CD4-positive, CD25-positive, alpha-beta regulatory T cell (primary cell): ENCODE measurements around the gene COPS3. TPM values are rescaled to one million over a fixed set of nuclear protein-coding genes. Genes with fewer than 3 reads are reported as not detected.
"Not testable (repeated sequence)": the region's sequence is repeated elsewhere in the genome, so short reads cannot be mapped to it uniquely, and the experiment has no call there.

Source experiments
- ATAC-seq, 2 donors: fragments of 150-1000 bp; cut with Tn5 transposase; one replicate each; pipeline ENCODE4 v1.10.0; 2021; ENCODE audit warnings: low read depth in 2 of 2, moderate number of reproducible peaks in 2 of 2, moderate library complexity in 1 of 2
- DNase-seq, 3 donors: peaks; one replicate each; pipeline versions ENCODE4 v3.0.0 to v3.0.0-alpha.2; 2012 to 2022; ENCODE audit warnings: mixed read lengths in 1 of 3
- H3K27ac ChIP-seq: one replicate; pipeline ENCODE4 v1.7.0; 2013; ENCODE audit warnings: mild to moderate bottlenecking, low read length; ENCODE audit not compliant: insufficient read depth, poor library complexity, severe bottlenecking
- H3K27me3 ChIP-seq: one replicate; pipeline ENCODE4 v1.7.0; 2013; ENCODE audit warnings: low read length; ENCODE audit not compliant: control insufficient read depth, insufficient read depth
- H3K36me3 ChIP-seq: one replicate; pipeline ENCODE4 v1.7.0; 2013; ENCODE audit warnings: mild to moderate bottlenecking, low read length, moderate library complexity; ENCODE audit not compliant: control insufficient read depth, insufficient read depth
- H3K4me1 ChIP-seq: 2 replicates; pipeline ENCODE4 v1.7.0; 2013; ENCODE audit warnings: mild to moderate bottlenecking, low read length; ENCODE audit not compliant: insufficient read depth, control insufficient read depth, poor library complexity, severe bottlenecking
- H3K4me3 ChIP-seq: one replicate; pipeline ENCODE4 v1.7.0; 2013; ENCODE audit warnings: low read depth, mild to moderate bottlenecking, low read length, moderate library complexity
- H3K9me3 ChIP-seq, 2 experiments: 1 replicate in 1 of 2; 2 replicates in 1 of 2; pipeline ENCODE4 v1.7.0; 2013; ENCODE audit warnings: low read length in 2 of 2, mild to moderate bottlenecking in 1 of 2, moderate library complexity in 1 of 2; ENCODE audit not compliant: control insufficient read depth in 2 of 2
- H3K27ac Mint-ChIP-seq, 3 donors: one replicate each; pipeline ENCODE4 v1.8.0; 2020 to 2022; ENCODE audit warnings: mild to moderate bottlenecking in 3 of 3, mixed read lengths in 3 of 3, moderate library complexity in 2 of 3
- H3K27me3 Mint-ChIP-seq: one replicate; pipeline ENCODE4 v1.8.0; 2022; ENCODE audit warnings: mild to moderate bottlenecking, mixed read lengths
- H3K36me3 Mint-ChIP-seq: one replicate; pipeline ENCODE4 v1.8.0; 2020; ENCODE audit warnings: mixed read lengths
- H3K4me1 Mint-ChIP-seq, 4 donors: one replicate each; pipeline ENCODE4 v1.8.0; 2020 to 2022; ENCODE audit warnings: mixed read lengths in 4 of 4, mild to moderate bottlenecking in 1 of 4
- H3K4me3 Mint-ChIP-seq, 4 donors: one replicate each; pipeline ENCODE4 v1.8.0; 2020 to 2022; ENCODE audit warnings: mild to moderate bottlenecking in 4 of 4, mixed read lengths in 4 of 4, moderate library complexity in 3 of 4
- H3K9me3 Mint-ChIP-seq, 7 donors: one replicate each; pipeline ENCODE4 v1.8.0; 2020 to 2022; ENCODE audit warnings: mixed read lengths in 7 of 7, mild to moderate bottlenecking in 3 of 7, moderate library complexity in 2 of 7
- polyA plus RNA-seq, 4 donors: library from polyadenylated mRNA; unstranded; fragments of 300-500 nt; fragmentation: Illumina TruSeq; gene quantifications; one replicate each; pipeline ENCODE4 v1.2.3, GENCODE V29; 2021
- total RNA-seq: library from RNA; stranded (reverse); gene quantifications from one replicate; pipeline ENCODE4 v1.2.3, GENCODE V29; 2022

The COPS3 gene
- total and polyA plus RNA-seq, 5 donors from 2014 or later: 92.1 to 123 (median 99.4) TPM

DNA sequence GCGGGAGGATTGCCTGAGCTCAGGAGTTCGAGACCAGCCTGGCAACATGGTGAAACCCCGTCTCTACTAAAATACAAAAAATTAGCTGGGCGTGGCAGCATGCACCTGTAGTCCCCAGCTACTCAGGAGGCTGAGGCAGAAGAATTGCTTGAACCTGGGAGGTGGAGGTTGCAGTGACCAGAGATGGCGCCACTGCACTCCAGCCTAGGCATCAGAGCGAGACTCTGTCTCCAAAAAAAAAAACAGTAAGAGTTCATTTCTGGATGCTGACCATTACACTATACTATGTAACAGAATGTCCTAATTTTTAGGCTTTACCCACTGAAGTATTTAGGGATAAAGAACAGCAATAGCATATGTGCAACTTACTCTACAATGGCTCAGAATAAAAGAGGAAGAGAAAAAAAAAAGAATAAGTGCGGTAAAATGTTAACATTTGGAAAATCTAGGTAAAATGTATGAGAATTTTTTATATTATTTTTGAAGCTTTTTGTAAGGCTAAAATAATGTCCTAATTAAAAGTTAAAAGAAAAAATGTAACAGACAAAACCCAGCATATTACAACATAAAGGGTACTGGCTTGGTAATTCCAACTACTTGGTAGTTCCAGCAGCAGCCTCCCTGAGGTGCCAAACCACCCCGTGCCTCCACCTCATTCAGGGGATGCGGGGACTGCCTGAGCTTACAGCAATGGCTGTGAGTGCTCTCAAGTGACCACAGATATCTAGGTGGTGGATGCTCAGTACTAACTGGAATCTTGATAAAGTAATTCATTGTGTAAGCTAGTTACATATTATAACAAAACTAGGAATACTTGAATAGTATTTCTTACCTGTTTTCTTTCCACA is 10.9 kb downstream of the COPS3 start:
- DNase-seq (peak in 2 of 3 donors; percentile 8 to 37), ATAC-seq (no peak)
- H3K27ac Mint-ChIP-seq: no peak overlapping the region
- H3K27me3 Mint-ChIP-seq: no peaks in the 10 kb centered on the region
- H3K9me3 Mint-ChIP-seq: no peaks in the 10 kb centered on the region
- no peak overlapping the region for H3K4me3 ChIP-seq
- H3K4me1 Mint-ChIP-seq: peaks cover 4 to 8% (median 5%) of the 10 kb centered on the region in 4 donors
- no peaks in the 10 kb centered on the region for H3K27me3 ChIP-seq
- no peak overlapping the region for H3K4me3 Mint-ChIP-seq
- H3K27ac ChIP-seq: no peak overlapping the region
- H3K9me3 ChIP-seq: no peaks in the 10 kb centered on the region
- H3K4me1 ChIP-seq: no peaks in the 10 kb centered on the region
- H3K36me3 ChIP-seq: peaks cover 83% of the 10 kb centered on the region
- peaks cover 31% of the 10 kb centered on the region for H3K36me3 Mint-ChIP-seq

DNA sequence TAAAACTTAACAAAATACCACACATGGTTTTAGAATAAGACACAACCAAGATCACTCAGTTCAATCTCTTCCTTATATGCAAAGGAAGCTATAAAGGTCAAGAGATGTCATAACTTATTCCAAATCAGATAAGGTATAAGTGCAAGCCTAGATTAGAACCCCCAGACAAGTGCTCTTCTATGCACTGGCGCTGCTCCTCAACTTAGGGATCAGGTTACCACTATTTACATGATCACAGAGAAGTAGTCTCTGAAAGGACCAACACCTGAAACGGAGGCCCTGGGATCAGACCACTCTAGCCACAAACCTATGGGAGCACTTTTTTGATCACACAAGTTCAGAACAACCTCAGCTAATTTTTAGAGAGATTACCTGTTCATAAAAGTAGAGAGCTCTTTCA is 16.6 kb downstream of the COPS3 start:
- H3K9me3 Mint-ChIP-seq: no peaks in the 10 kb centered on the region
- H3K36me3 Mint-ChIP-seq: peaks cover 26% of the 10 kb centered on the region
- Histone ChIP-seq H3K4me1 (no peaks in the 10 kb centered on the region), H3K36me3 (peaks cover 81% of the 10 kb centered on the region), H3K27me3 (no peaks in the 10 kb centered on the region), H3K4me3 (no peak overlapping the region), H3K27ac (no peak overlapping the region), H3K9me3 (no peaks in the 10 kb centered on the region)
- H3K27me3 Mint-ChIP-seq: no peaks in the 10 kb centered on the region
- H3K27ac Mint-ChIP-seq: no peak overlapping the region
- H3K4me1 Mint-ChIP-seq: peaks cover 0 to 5% (median 0%) of the 10 kb centered on the region in 4 donors
- DNase-seq: no peak
- H3K4me3 Mint-ChIP-seq: no peak overlapping the region
- no peak for ATAC-seq

GRCh38 chr17:17258998-17259397 is 22.0 kb downstream of the COPS3 start:
- Histone ChIP-seq H3K36me3 (peaks cover 68% of the 10 kb centered on the region), H3K9me3 (no peaks in the 10 kb centered on the region), H3K27ac (no peak overlapping the region), H3K4me3 (no peak overlapping the region), H3K27me3 (no peaks in the 10 kb centered on the region), H3K4me1 (peaks cover 1% of the 10 kb centered on the region)
- DNase-seq: no peak
- H3K27me3 Mint-ChIP-seq: no peaks in the 10 kb centered on the region
- no peak for ATAC-seq
- peaks cover 40% of the 10 kb centered on the region for H3K36me3 Mint-ChIP-seq
- no peak overlapping the region for H3K27ac Mint-ChIP-seq
- peak overlapping the region in 1 of 4 donors; percentile 30 for H3K4me3 Mint-ChIP-seq
- H3K9me3 Mint-ChIP-seq: peaks cover 0 to 2% (median 0%) of the 10 kb centered on the region in 7 donors
- H3K4me1 Mint-ChIP-seq: peaks cover 0 to 2% (median under 1%) of the 10 kb centered on the region in 4 donors

GRCh38 chr17:17258011-17258410 is 23.0 kb downstream of the COPS3 start:
- Mint-ChIP-seq H3K36me3 (peaks cover 46% of the 10 kb centered on the region), H3K27me3 (no peaks in the 10 kb centered on the region), H3K27ac (peak overlapping the region in 1 of 3 donors; percentile 48), H3K9me3 (peaks cover 0 to 2% (median 0%) of the 10 kb centered on the region in 7 donors), H3K4me3 (no peak overlapping the region), H3K4me1 (peaks cover 2 to 9% (median 6%) of the 10 kb centered on the region in 4 donors)
- H3K27ac ChIP-seq: no peak overlapping the region
- no peaks in the 10 kb centered on the region for H3K27me3 ChIP-seq
- H3K36me3 ChIP-seq: peaks cover 73% of the 10 kb centered on the region
- peaks cover 5% of the 10 kb centered on the region for H3K4me1 ChIP-seq
- ATAC-seq: no peak
- H3K4me3 ChIP-seq: no peak overlapping the region
- no peaks in the 10 kb centered on the region for H3K9me3 ChIP-seq
- DNase-seq: no peak

DNA sequence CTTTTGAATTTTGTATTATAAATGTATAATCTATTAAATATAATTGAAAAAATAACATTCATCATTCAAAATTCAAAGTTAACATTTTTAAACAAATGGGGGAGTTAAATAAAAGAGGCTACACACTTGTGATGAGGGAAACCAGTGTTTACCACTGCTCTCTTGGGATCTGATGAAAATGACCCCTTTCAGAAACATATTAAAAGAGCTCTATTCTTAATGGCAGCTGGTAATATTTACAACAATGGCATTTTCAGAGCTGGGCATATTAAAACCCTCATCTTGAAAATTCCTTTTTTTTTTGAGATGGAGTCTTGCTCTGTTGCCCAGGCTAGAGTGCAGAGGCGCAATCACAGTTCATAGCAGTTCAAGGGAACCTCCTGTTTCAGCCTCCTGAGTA is 24.7 kb downstream of the COPS3 start:
- H3K36me3 ChIP-seq: peaks cover 74% of the 10 kb centered on the region

GRCh38 chr17:17255689-17256088 is 25.4 kb downstream of the COPS3 start:
- Mint-ChIP-seq H3K36me3 (peaks cover 46% of the 10 kb centered on the region), H3K4me1 (peaks cover 5 to 11% (median 7%) of the 10 kb centered on the region in 4 donors)
- not testable (repeated sequence) for H3K9me3 ChIP-seq, H3K27me3 Mint-ChIP-seq, DNase-seq, H3K27me3 ChIP-seq, H3K4me3 ChIP-seq, H3K4me3 Mint-ChIP-seq, H3K9me3 Mint-ChIP-seq, H3K27ac Mint-ChIP-seq, H3K27ac ChIP-seq, ATAC-seq, H3K4me1 ChIP-seq
- H3K36me3 ChIP-seq: peaks cover 69% of the 10 kb centered on the region

More for the DNA sequence above, 24.7 kb downstream of the COPS3 start:
- ATAC-seq (no peak), DNase-seq (no peak)
- Mint-ChIP-seq H3K9me3 (peaks cover 0 to 2% (median 0%) of the 10 kb centered on the region in 7 donors), H3K27ac (no peak overlapping the region), H3K36me3 (peaks cover 50% of the 10 kb centered on the region), H3K27me3 (no peaks in the 10 kb centered on the region), H3K4me1 (peaks cover 5 to 11% (median 7%) of the 10 kb centered on the region in 4 donors), H3K4me3 (no peak overlapping the region)
- Histone ChIP-seq H3K9me3 (no peaks in the 10 kb centered on the region), H3K4me1 (peaks cover 5% of the 10 kb centered on the region), H3K27ac (no peak overlapping the region), H3K4me3 (no peak overlapping the region), H3K27me3 (no peaks in the 10 kb centered on the region)

DNA sequence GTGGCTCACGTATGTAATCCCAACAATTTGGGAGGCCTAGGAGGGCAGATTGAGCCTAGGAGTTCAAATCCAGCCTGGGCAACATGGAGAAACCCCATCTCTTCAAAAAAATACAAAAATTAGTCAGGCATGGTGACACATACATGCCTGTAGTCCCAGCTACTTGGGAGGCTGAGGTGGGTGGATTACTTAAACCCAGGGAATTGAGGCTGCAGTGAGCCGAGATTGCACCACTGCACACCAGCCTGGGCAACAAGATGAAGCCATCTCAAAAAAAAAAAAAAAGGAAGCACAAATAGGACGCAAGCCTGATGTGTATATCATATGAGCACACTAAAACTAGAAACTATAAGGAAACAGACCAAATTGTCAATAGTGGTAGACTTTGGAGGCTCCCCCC is 27.0 kb downstream of the COPS3 start:
- peaks cover 5% of the 10 kb centered on the region for H3K4me1 ChIP-seq
- no peaks in the 10 kb centered on the region for H3K9me3 ChIP-seq
- DNase-seq (no peak), ATAC-seq (no peak)
- no peak overlapping the region for H3K27ac ChIP-seq
- H3K4me3 ChIP-seq: no peak overlapping the region
- H3K27me3 ChIP-seq: no peaks in the 10 kb centered on the region
- H3K27me3 Mint-ChIP-seq: no peaks in the 10 kb centered on the region
- no peak overlapping the region for H3K27ac Mint-ChIP-seq
- H3K36me3 ChIP-seq: peaks cover 60% of the 10 kb centered on the region
- peaks cover 37% of the 10 kb centered on the region for H3K36me3 Mint-ChIP-seq
- H3K9me3 Mint-ChIP-seq: peaks cover 0 to 2% (median 0%) of the 10 kb centered on the region in 7 donors
- no peak overlapping the region for H3K4me3 Mint-ChIP-seq
- H3K4me1 Mint-ChIP-seq: peaks cover 5 to 11% (median 7%) of the 10 kb centered on the region in 4 donors
